PC-3 (cell line): Measurements from ENCODE around the gene ATG7. TPM values are rescaled to one million over a fixed set of nuclear protein-coding genes. Genes with fewer than 3 reads are reported as not detected.
A peak's percentile ranks its signal among the peaks of the same experiment; 100 is the strongest.

Experiments
- ATAC-seq: fragments of 200-7000 bp; cut with Tn5 transposase; 2 replicates; pipeline ENCODE4 v1.9.1; 2020; ENCODE audit warnings: mild to moderate bottlenecking, moderate library complexity
- BruUV-seq: library from RNA; stranded (reverse); fragments of 400-500 nt; replicated peaks from 2 replicates; lab custom pipeline; 2021; lab: Mats Ljungman, UMichigan
- CTCF ChIA-PET: fragments of 300-600 bp; sonication (Branson Sonifier 250); formaldehyde crosslinking; loops from one replicate; lab custom pipeline; 2022; ENCODE audit warnings: antibody characterized with exemption; lab: Charles Lee
- POLR2A ChIA-PET: fragments of 300-600 bp; sonication (Branson Sonifier 250); formaldehyde crosslinking; loops from one replicate; lab custom pipeline; 2022; ENCODE audit warnings: antibody characterized with exemption; ENCODE audit not compliant: unreplicated experiment; lab: Charles Lee
- DNase-seq: peaks from one replicate; pipeline ENCODE4 v3.0.0-alpha.2; 2015
- H2AFZ ChIP-seq: fragments of 300-600 bp; sonication (generic); 2 replicates; pipeline ENCODE4 v1.6.0; 2016; ENCODE audit warnings: antibody characterized with exemption, low read length
- H3F3A ChIP-seq: fragments of 300-600 bp; sonication (generic); one replicate; pipeline ENCODE4 v1.6.0; 2017; ENCODE audit warnings: antibody characterized with exemption, low read length, control low read depth, mild to moderate bottlenecking; ENCODE audit not compliant: unreplicated experiment
- H3K27ac ChIP-seq: fragments of 300-600 bp; sonication (generic); 2 replicates; pipeline ENCODE4 v1.5.1; 2016; ENCODE audit warnings: mild to moderate bottlenecking, low read length
- H3K27me3 ChIP-seq: fragments of 300-600 bp; sonication (generic); 2 replicates; pipeline ENCODE4 v1.6.1; 2016; ENCODE audit warnings: low read length, mixed read lengths
- H3K36me3 ChIP-seq: fragments of 300-600 bp; sonication (generic); 2 replicates; pipeline ENCODE4 v1.6.1; 2016; ENCODE audit warnings: low read depth, mixed run types, low read length, mixed read lengths
- H3K4me1 ChIP-seq: fragments of 300-600 bp; sonication (generic); 2 replicates; pipeline ENCODE4 v1.5.1; 2016; ENCODE audit warnings: low read length; ENCODE audit not compliant: insufficient read depth
- H3K4me2 ChIP-seq: fragments of 300-600 bp; sonication (generic); 2 replicates; pipeline ENCODE4 v1.6.0; 2016; ENCODE audit warnings: low read length
- H3K4me3 ChIP-seq: fragments of 300-600 bp; sonication (generic); 2 replicates; pipeline ENCODE4 v1.5.1; 2016; ENCODE audit warnings: mild to moderate bottlenecking, low read length, mixed read lengths
- H3K79me2 ChIP-seq: fragments of 300-600 bp; sonication (generic); 2 replicates; pipeline ENCODE4 v1.6.1; 2017; ENCODE audit warnings: low read length, mixed read lengths
- H3K9ac ChIP-seq: fragments of 300-600 bp; sonication (generic); 2 replicates; pipeline ENCODE4 v1.6.0; 2016; ENCODE audit warnings: mild to moderate bottlenecking, low read length
- H3K9me2 ChIP-seq: fragments of 300-600 bp; sonication (generic); replicated peaks from 2 replicates; pipeline ENCODE4 v1.6.1; 2016; ENCODE audit warnings: mixed run types, low read length, mixed read lengths
- H3K9me3 ChIP-seq: fragments of 300-600 bp; sonication (generic); 2 replicates; pipeline ENCODE4 v1.6.1; 2016; ENCODE audit warnings: low read length, mixed read lengths
- H4K20me1 ChIP-seq: fragments of 300-600 bp; sonication (generic); 2 replicates; pipeline ENCODE4 v1.6.1; 2016; ENCODE audit warnings: low read length, mixed read lengths
- CTCF ChIP-seq: fragments of 300-600 bp; sonication (generic); conservative IDR thresholded peaks from 2 replicates; pipeline ENCODE4 v1.5.1; 2017; ENCODE audit warnings: antibody characterized with exemption, low read depth, mild to moderate bottlenecking, low read length
- EZH2 ChIP-seq: fragments of 300-600 bp; sonication (generic); IDR thresholded peaks from one replicate; pipeline ENCODE4 v1.6.1; 2017; ENCODE audit warnings: antibody characterized with exemption, mild to moderate bottlenecking, low read length; ENCODE audit not compliant: unreplicated experiment
- EZH2phosphoT487 ChIP-seq: fragments of 300-600 bp; sonication (generic); IDR thresholded peaks from 2 replicates; pipeline ENCODE4 v1.6.1; 2018; ENCODE audit warnings: mild to moderate bottlenecking, antibody characterized with exemption, low read length, borderline replicate concordance
- intact Hi-C: fragments of 100-400 bp; cut with micrococcal nuclease; formaldehyde crosslinking; loops from 2 replicates; pipeline ENCODE4 v1.9.0; 2023
- total RNA-seq: library from RNA; depleted of rRNA; stranded (reverse); fragments of >200 nt; gene quantifications from 2 replicates; pipeline ENCODE4 v1.2.3, GENCODE V29; 2014

Gene ATG7
- total RNA-seq, 1 experiment from 2014 or later: 36.5 TPM

GRCh38 chr3:11224870-11225229 is 47.3 kb upstream of the ATG7 start:
- Histone ChIP-seq H3K27ac (peak overlapping the region; percentile 93), H3K9ac (peak overlapping the region; percentile 80), H3F3A (no peaks in the 10 kb centered on the region), H3K4me2 (peak overlapping the region; percentile 94), H3K36me3 (no peaks in the 10 kb centered on the region), H2AFZ (peak overlapping the region; percentile 74; the same call in 1 of the 2 replicates), H3K27me3 (no peaks in the 10 kb centered on the region), H3K9me2 (no peaks in the 10 kb centered on the region), H3K4me1 (peaks cover 32% of the 10 kb centered on the region), H4K20me1 (no peaks in the 10 kb centered on the region), H3K79me2 (peaks cover 38% of the 10 kb centered on the region), H3K4me3 (peak overlapping the region; percentile 68), H3K9me3 (no peaks in the 10 kb centered on the region)
- TF ChIP-seq EZH2phosphoT487 (no peak), EZH2 (no peak), CTCF (no peak)
- no peak for ATAC-seq
- ChIA-PET CTCF (no interaction called here), POLR2A (no interaction called here)
- DNase-seq: no peak
- BruUV-seq: no TSS peak
- intact Hi-C loops: loop anchor here (1.0 kb wide), 2 partner anchors 29 to 70 kb away; no protein-coding TSS in a partner anchor

GRCh38 chr3:11226042-11226370 is 46.2 kb upstream of the ATG7 start:
- Histone ChIP-seq H3K27ac (peak overlapping the region; percentile 93), H3F3A (no peaks in the 10 kb centered on the region), H3K9me2 (no peaks in the 10 kb centered on the region), H3K4me2 (peak overlapping the region; percentile 94), H3K4me3 (peak overlapping the region; percentile 68), H3K79me2 (peaks cover 38% of the 10 kb centered on the region), H3K9me3 (no peaks in the 10 kb centered on the region), H4K20me1 (no peaks in the 10 kb centered on the region), H3K4me1 (peaks cover 32% of the 10 kb centered on the region), H2AFZ (peak overlapping the region; percentile 74), H3K27me3 (no peaks in the 10 kb centered on the region), H3K9ac (peak overlapping the region; percentile 80), H3K36me3 (no peaks in the 10 kb centered on the region)
- DNase-seq: no peak
- TSS peak; percentile 76 for BruUV-seq
- CTCF ChIA-PET: no interaction called here
- POLR2A ChIA-PET: interaction anchor here (0.6 kb wide), 1 partner anchor 224 kb away, joined by 3 read pairs; no protein-coding TSS in a partner anchor
- no peak for ATAC-seq
- intact Hi-C loops: no loop called here
- TF ChIP-seq EZH2phosphoT487 (no peak), CTCF (no peak), EZH2 (no peak)

- Histone ChIP-seq H2AFZ (no peak overlapping the region), H3K79me2 (peaks cover 34% of the 10 kb centered on the region), H3K4me3 (no peak overlapping the region), H3K27ac (no peak overlapping the region), H3F3A (no peaks in the 10 kb centered on the region), H4K20me1 (no peaks in the 10 kb centered on the region), H3K9me2 (no peaks in the 10 kb centered on the region), H3K4me2 (no peak overlapping the region), H3K9me3 (no peaks in the 10 kb centered on the region), H3K4me1 (peaks cover 32% of the 10 kb centered on the region), H3K9ac (no peak overlapping the region), H3K36me3 (no peaks in the 10 kb centered on the region), H3K27me3 (no peaks in the 10 kb centered on the region)
- CTCF ChIA-PET: no interaction called here
- TF ChIP-seq EZH2phosphoT487 (no peak), EZH2 (no peak), CTCF (no peak)
- no peak for ATAC-seq
- POLR2A ChIA-PET: no interaction called here
- no TSS peak for BruUV-seq
- DNase-seq: no peak
- intact Hi-C loops: no loop called here
Observed at GRCh38 chr3:11228041-11228440, 44.2 kb upstream of the ATG7 start.
